ENCODE measurements around the gene AFDN. TPM values are rescaled to one million over a fixed set of nuclear protein-coding genes. Genes with fewer than 3 reads are reported as not detected.
A peak's percentile ranks its signal among the peaks of the same experiment; 100 is the strongest.

AFDN gene
- total and polyA plus RNA-seq, 2 of the 8 experiments (the other 6 are each of a cell fraction or from before 2014, with no cell fraction given), result 53.4 to 192 TPM

GRCh38 chr6:168004023-168004422 lies 177.3 kb downstream of the AFDN start:
- H3K79me2 ChIP-seq (ENCODE audit: control insufficient read depth in 1 of 2, insufficient read depth in 2 of 2, low read length in 2 of 2), result no peaks in the 10 kb centered on the region
- no peaks in the 10 kb centered on the region for H3K4me1 ChIP-seq (replicated peaks in 1 of 4; ENCODE audit: control insufficient read depth in 3 of 4, insufficient read depth in 4 of 4, low read length in 3 of 4)
- H2BK15ac ChIP-seq (ENCODE audit: low read length), result no peak overlapping the region
- no peak overlapping the region for H2AFZ ChIP-seq (ENCODE audit: low read length)
- no peak overlapping the region for H2BK20ac ChIP-seq (ENCODE audit: low read length)
- ChIA-PET CTCF (ENCODE audit: partially characterized antibody) (interaction anchor here (1.1 kb wide), 1 partner anchor 56 kb away, joined by 3 read pairs; no protein-coding TSS in a partner anchor), POLR2A (ENCODE audit: partially characterized antibody) (interaction anchor here (1.2 to 1.8 kb wide), 2 partner anchors 9 kb away, joined by 3 to 6 read pairs; no protein-coding TSS in a partner anchor)
- no peak overlapping the region for H2AK5ac ChIP-seq (ENCODE audit: low read depth, low read length)
- no peak overlapping the region for H3K23ac ChIP-seq (ENCODE audit: insufficient read length)
- H3K9me3 ChIP-seq (ENCODE audit: insufficient read depth in 2 of 2, low read depth in 1 of 2, low read length in 1 of 2), result no peaks in the 10 kb centered on the region; a peak in 1 of 4 replicates
- no peak overlapping the region for H3K9ac ChIP-seq (replicated peaks in 1 of 4; ENCODE audit: extremely low read depth in 1 of 4, low read depth in 3 of 4, low read length in 3 of 4)
- H3K4ac ChIP-seq (replicated peaks; ENCODE audit: insufficient read length, low read depth, low read length), result no peak overlapping the region
- no peak overlapping the region for H4K8ac ChIP-seq (ENCODE audit: extremely low read depth, insufficient read depth, low read length)
- no peak overlapping the region for H3K14ac ChIP-seq (ENCODE audit: insufficient read length)
- no peaks in the 10 kb centered on the region for H4K20me1 ChIP-seq (replicated peaks in 1 of 2; ENCODE audit: control insufficient read depth in 1 of 2, insufficient read depth in 2 of 2, low read length in 2 of 2)
- H3K4me2 ChIP-seq (ENCODE audit: insufficient read depth in 1 of 2, low read depth in 2 of 2, low read length in 2 of 2), result no peak overlapping the region
- 89% methylated on average over 7 of the region's 7 CpGs; no CpG with 5 or more reads in 1 of the 2 experiments for WGBS, 2 experiments (ENCODE audit: extremely low coverage in 1 of 2, insufficient coverage in 1 of 2, insufficient read length in 1 of 2, insufficient replicate concordance in 2 of 2, low coverage in 1 of 2, low lambda C conversion rate in 2 of 2, missing lambda C conversion rate in 1 of 2)
- H2BK120ac ChIP-seq (replicated peaks; ENCODE audit: low read depth, low read length), result no peak overlapping the region
- no peak overlapping the region for H3K27ac ChIP-seq (ENCODE audit: low read depth, low read length)
- no peak overlapping the region for H3K56ac ChIP-seq (replicated peaks; ENCODE audit: insufficient read length, low read depth, low read length)
- no peak overlapping the region for H3K4me3 ChIP-seq (ENCODE audit: extremely low read depth in 1 of 4, insufficient read depth in 2 of 4, low read depth in 3 of 4, low read length in 4 of 4)
- no peak overlapping the region for H4K5ac ChIP-seq (ENCODE audit: insufficient read length, low read depth, low read length)
- no peaks in the 10 kb centered on the region for H3K79me1 ChIP-seq (ENCODE audit: low read depth, low read length)
- no peak overlapping the region for H2BK5ac ChIP-seq (ENCODE audit: low read depth, low read length)
- H3K27me3 ChIP-seq (replicated peaks in 1 of 4; ENCODE audit: control insufficient read depth in 3 of 4, extremely low read depth in 1 of 4, insufficient read depth in 3 of 4, low read length in 3 of 4), result no peaks in the 10 kb centered on the region
- DNase-seq (ENCODE audit: low read depth in 1 of 2, low spot score in 2 of 2) (peak in 1 of 2 experiments; percentile 32), FAIRE-seq (no peak)
- H4K91ac ChIP-seq (replicated peaks; ENCODE audit: insufficient read length, low read length), result no peak overlapping the region
- no peak overlapping the region for H3K18ac ChIP-seq (ENCODE audit: extremely low read depth, low read length)
- H2BK12ac ChIP-seq (ENCODE audit: low read depth, low read length), result no peak overlapping the region
- H3K36me3 ChIP-seq (ENCODE audit: control insufficient read depth in 2 of 4, insufficient read depth in 4 of 4, low read length in 3 of 4), result no peaks in the 10 kb centered on the region
- no peaks in the 10 kb centered on the region for H3K23me2 ChIP-seq (ENCODE audit: low read depth, low read length)
- no peak for TF ChIP-seq RNF2 (IDR thresholded peaks at IDR 0.05; ENCODE audit: borderline replicate concordance, low read depth, low read length, missing control alignments, poor library complexity, severe bottlenecking)
- no peak for TF ChIP-seq GTF2F1 (IDR thresholded peaks at IDR 0.05; ENCODE audit: borderline replicate concordance, low read depth, low read length)
- no peak for TF ChIP-seq EGR1 (IDR thresholded peaks at IDR 0.05; ENCODE audit: borderline replicate concordance, low read depth, low read length)
- TF ChIP-seq E2F6 (IDR thresholded peaks at IDR 0.05), result no peak
- no peak for TF ChIP-seq NANOG (IDR thresholded peaks at IDR 0.05; ENCODE audit: insufficient read depth, low read depth, low read length, poor library complexity, severe bottlenecking)
- no peak for TF ChIP-seq BACH1 (IDR thresholded peaks at IDR 0.05; ENCODE audit: low read length)
- TF ChIP-seq YY1 (IDR thresholded peaks at IDR 0.05; ENCODE audit: low read depth, low read length), result no peak
- TF ChIP-seq BRCA1 (IDR thresholded peaks at IDR 0.05; ENCODE audit: low read depth, low read length), result no peak
- no peak for TF ChIP-seq JUND (IDR thresholded peaks at IDR 0.05; ENCODE audit: low read length)
- TF ChIP-seq JUN (IDR thresholded peaks at IDR 0.05; ENCODE audit: low read depth, low read length), result no peak
- no peak for TF ChIP-seq SUZ12 (IDR thresholded peaks at IDR 0.05; ENCODE audit: low read length)
- no peak for TF ChIP-seq ATF2 (IDR thresholded peaks at IDR 0.05; ENCODE audit: low read length)

All from H1 (cell line).